HEK293 (cell line): ENCODE results near the gene ADPRH.

Experiments
- CTCF ChIA-PET: fragments of 350-600 bp; formaldehyde crosslinking; extraction: SDS; loops from one replicate; lab custom pipeline; 2021; ENCODE audit warnings: antibody characterized with exemption; lab: Yijun Ruan, JAX
- POLR2A ChIA-PET: fragments of 300-600 bp; formaldehyde crosslinking; extraction: SDS; loops from one replicate; lab custom pipeline; 2020; ENCODE audit warnings: antibody characterized with exemption, inconsistent platforms; lab: Yijun Ruan, JAX
- H3K27ac ChIP-seq: fragments of 200-500 bp; sonication (Bioruptor generic); 2 replicates; pipeline ENCODE4 v1.5.1; 2014; ENCODE audit warnings: low read depth, low read length, control low read depth, inconsistent platforms; ENCODE audit errors: extremely low read depth
- H3K36me3 ChIP-seq, 2 experiments: fragments of 200-500 bp in 1 of 2; sonication (Bioruptor generic) in 1 of 2; 1 replicate in 1 of 2; 2 replicates in 1 of 2; pipeline ENCODE4 v1.5.1; 2014 to 2017; ENCODE audit warnings: inconsistent platforms in 2 of 2, low read length in 2 of 2; ENCODE audit not compliant: control insufficient read depth in 2 of 2, insufficient read depth in 1 of 2
- H3K4me1 ChIP-seq: fragments of 200-500 bp; sonication (Bioruptor generic); 2 replicates; pipeline ENCODE4 v1.5.1; 2014; ENCODE audit warnings: mild to moderate bottlenecking, low read length, inconsistent platforms; ENCODE audit not compliant: control insufficient read depth, insufficient read depth
- H3K4me3 ChIP-seq: 2 replicates; pipeline ENCODE4 v1.5.1; 2011; ENCODE audit warnings: low read depth, mild to moderate bottlenecking, control low read depth, low read length, moderate library complexity
- H3K9me3 ChIP-seq: fragments of 200-500 bp; sonication (Bioruptor generic); 2 replicates; pipeline ENCODE4 v1.5.1; 2014; ENCODE audit warnings: low read depth, low read length, inconsistent platforms; ENCODE audit not compliant: control insufficient read depth, insufficient read depth
- KLF10 ChIP-seq: fragments of 450-650 bp; IDR thresholded peaks from 2 replicates; pipeline ENCODE4 v1.5.1; 2018; ENCODE audit warnings: missing biosample characterization, mild to moderate bottlenecking, missing genetic modification characterization
- KLF17 ChIP-seq: fragments of 450-650 bp; formaldehyde crosslinking; IDR thresholded peaks from 2 replicates; pipeline ENCODE4 v1.5.1; 2016; ENCODE audit warnings: missing biosample characterization, missing genetic modification characterization
- MYNN ChIP-seq: fragments of 450-650 bp; formaldehyde crosslinking; IDR thresholded peaks from 2 replicates; pipeline ENCODE4 v1.5.1; 2016; ENCODE audit warnings: missing biosample characterization, missing genetic modification characterization, borderline replicate concordance
- OVOL3 ChIP-seq: fragments of 450-650 bp; formaldehyde crosslinking; IDR thresholded peaks from 2 replicates; pipeline ENCODE4 v1.5.1; 2016; ENCODE audit warnings: missing biosample characterization, missing genetic modification characterization
- PATZ1 ChIP-seq: fragments of 450-650 bp; formaldehyde crosslinking; IDR thresholded peaks from 2 replicates; pipeline ENCODE4 v1.5.1; 2016; ENCODE audit warnings: missing biosample characterization, missing genetic modification characterization
- REPIN1 ChIP-seq: fragments of 450-650 bp; formaldehyde crosslinking; IDR thresholded peaks from 2 replicates; pipeline ENCODE4 v1.5.1; 2017; ENCODE audit warnings: missing biosample characterization, missing genetic modification characterization, low read depth
- SP2 ChIP-seq: fragments of 450-650 bp; formaldehyde crosslinking; IDR thresholded peaks from 2 replicates; pipeline ENCODE4 v1.5.1; 2016; ENCODE audit warnings: missing biosample characterization, missing genetic modification characterization
- TCF7L2 ChIP-seq: IDR thresholded peaks from 2 replicates; pipeline ENCODE4 v1.6.1; 2011; ENCODE audit warnings: low read depth, mild to moderate bottlenecking, inconsistent platforms, low read length, moderate library complexity, borderline replicate concordance
- YY1 ChIP-seq: fragments of 450-650 bp; formaldehyde crosslinking; IDR thresholded peaks from 2 replicates; pipeline ENCODE4 v1.5.1; 2018; ENCODE audit warnings: missing biosample characterization, missing genetic modification characterization
- ZBTB1 ChIP-seq: fragments of 450-650 bp; formaldehyde crosslinking; IDR thresholded peaks from 2 replicates; pipeline ENCODE4 v1.5.1; 2016; ENCODE audit warnings: missing biosample characterization, missing genetic modification characterization
- ZBTB49 ChIP-seq: fragments of 450-650 bp; formaldehyde crosslinking; IDR thresholded peaks from 2 replicates; pipeline ENCODE4 v1.5.1; 2016; ENCODE audit warnings: missing biosample characterization, missing genetic modification characterization, low read depth
- ZBTB7A ChIP-seq: fragments of 450-650 bp; formaldehyde crosslinking; IDR thresholded peaks from 2 replicates; pipeline ENCODE4 v1.5.1; 2016; ENCODE audit warnings: low read depth, missing biosample characterization, missing genetic modification characterization
- ZNF146 ChIP-seq: fragments of 450-650 bp; formaldehyde crosslinking; IDR thresholded peaks from 2 replicates; pipeline ENCODE4 v1.5.1; 2016; ENCODE audit warnings: missing biosample characterization, missing genetic modification characterization
- ZNF175 ChIP-seq: fragments of 450-650 bp; formaldehyde crosslinking; IDR thresholded peaks from 2 replicates; pipeline ENCODE4 v1.5.1; 2016; ENCODE audit warnings: missing biosample characterization, missing genetic modification characterization
- ZNF223 ChIP-seq: fragments of 450-650 bp; formaldehyde crosslinking; IDR thresholded peaks from 2 replicates; pipeline ENCODE4 v1.5.1; 2016; ENCODE audit warnings: missing biosample characterization, missing genetic modification characterization
- ZNF341 ChIP-seq: fragments of 450-650 bp; formaldehyde crosslinking; IDR thresholded peaks from 2 replicates; pipeline ENCODE4; 2016; ENCODE audit warnings: low read depth, missing biosample characterization, missing genetic modification characterization
- ZNF426 ChIP-seq: fragments of 450-650 bp; formaldehyde crosslinking; IDR thresholded peaks from 2 replicates; pipeline ENCODE4 v1.5.1; 2017; ENCODE audit warnings: missing biosample characterization, missing genetic modification characterization, mild to moderate bottlenecking, inconsistent platforms, moderate library complexity
- ZNF580 ChIP-seq: fragments of 450-650 bp; formaldehyde crosslinking; IDR thresholded peaks from 2 replicates; pipeline ENCODE4 v1.5.1; 2016; ENCODE audit warnings: missing biosample characterization, missing genetic modification characterization
- ZNF624 ChIP-seq: fragments of 450-650 bp; formaldehyde crosslinking; IDR thresholded peaks from 2 replicates; pipeline ENCODE4 v1.5.1; 2017; ENCODE audit warnings: missing biosample characterization, missing genetic modification characterization
- ZNF626 ChIP-seq: fragments of 450-650 bp; sonication (Bioruptor Pico); formaldehyde crosslinking; IDR thresholded peaks from 2 replicates; pipeline ENCODE4 v1.5.1; 2018; ENCODE audit warnings: missing biosample characterization, missing genetic modification characterization, inconsistent platforms
- ZNF664 ChIP-seq: fragments of 450-650 bp; formaldehyde crosslinking; IDR thresholded peaks from 2 replicates; pipeline ENCODE4 v1.5.1; 2016; ENCODE audit warnings: missing biosample characterization, missing genetic modification characterization
- ZNF677 ChIP-seq: fragments of 450-650 bp; IDR thresholded peaks from 2 replicates; pipeline ENCODE4 v1.5.0; 2018; ENCODE audit warnings: missing biosample characterization, mild to moderate bottlenecking, missing genetic modification characterization, moderate library complexity
- ZSCAN16 ChIP-seq: fragments of 450-650 bp; formaldehyde crosslinking; IDR thresholded peaks from 2 replicates; pipeline ENCODE4 v1.5.1; 2016; ENCODE audit warnings: missing biosample characterization, missing genetic modification characterization
- TF ChIP-seq, protein P1 (sequence below): fragments of 450-650 bp; formaldehyde crosslinking; IDR thresholded peaks from 2 replicates; pipeline ENCODE4 v1.5.1; 2016; ENCODE audit warnings: missing biosample characterization, missing genetic modification characterization

ADPRH gene

DNA sequence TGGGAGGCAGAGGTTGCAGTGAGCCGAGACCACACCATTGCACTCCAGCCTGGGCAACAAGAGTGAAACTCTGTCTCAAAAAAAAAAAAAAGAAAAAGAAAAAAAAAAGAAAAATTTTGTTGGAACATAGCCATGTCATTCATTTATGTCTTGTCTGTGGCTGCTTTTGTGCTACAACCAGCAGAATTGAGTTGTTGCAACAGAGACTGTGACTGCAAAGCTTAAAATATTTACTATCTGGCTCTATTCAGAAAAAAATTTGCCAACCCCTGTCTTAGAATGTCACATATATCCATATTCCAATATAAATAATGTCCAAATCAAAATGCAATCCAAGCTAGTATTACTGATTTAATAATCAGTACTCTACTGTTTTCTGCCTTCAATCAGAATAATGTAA lies 45.0 kb upstream of the ADPRH start (continued):
- TF ChIP-seq ZNF341 (no peak), MYNN (no peak), ZNF664 (no peak), KLF10 (tag by site-specific recombination) (no peak), ZNF624 (no peak), ZNF580 (tag by site-specific recombination) (no peak), REPIN1 (tag by site-specific recombination) (no peak), ZSCAN16 (no peak), TCF7L2 (no peak), ZNF426 (no peak), KLF17 (no peak)

DNA sequence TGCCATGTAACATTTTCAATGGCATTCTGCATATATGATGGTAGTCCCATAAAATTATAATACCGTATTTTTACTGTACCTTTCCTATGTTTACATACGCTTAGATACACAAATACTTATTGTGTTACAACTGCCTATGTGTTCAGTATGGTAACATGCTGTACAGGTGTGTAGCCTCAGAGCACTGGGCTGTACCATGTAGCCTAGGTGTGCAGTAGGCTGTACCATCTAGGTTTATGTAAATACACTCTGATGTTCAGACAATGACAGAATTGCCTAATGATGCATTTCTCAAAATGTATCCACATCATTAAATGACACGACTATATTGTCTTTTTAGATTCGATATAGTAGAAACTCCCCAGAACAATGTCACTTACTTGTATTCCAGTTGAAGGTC lies 42.5 kb upstream of the ADPRH start:
- POLR2A ChIA-PET = no interaction called here

DNA sequence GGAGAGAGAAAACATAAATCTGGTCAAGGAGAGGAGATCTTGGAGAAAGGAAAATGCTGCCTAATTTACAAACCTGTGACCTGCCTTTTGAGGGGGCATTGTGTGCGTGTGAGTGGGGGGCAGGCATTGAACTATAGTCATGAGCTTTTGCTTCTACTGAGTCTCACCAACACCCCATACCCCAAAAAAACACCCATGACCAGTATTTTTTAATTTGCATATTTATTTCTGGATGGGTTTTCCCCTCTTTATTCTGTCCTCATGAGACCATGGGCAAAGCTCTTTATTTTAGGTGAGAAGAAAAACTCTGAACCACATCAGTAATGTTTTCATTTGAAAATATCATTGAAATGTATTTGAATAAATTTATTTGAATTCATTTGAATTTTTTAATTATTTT lies 40.5 kb upstream of the ADPRH start:
- TF ChIP-seq ZBTB7A (tag by site-specific recombination) (no peak), PATZ1 (no peak)
- POLR2A ChIA-PET = no interaction called here

More for the DNA sequence above, 42.5 kb upstream of the ADPRH start:
- Histone ChIP-seq H3K36me3 (no peaks in the 10 kb centered on the region), H3K9me3 (no peaks in the 10 kb centered on the region), H3K27ac (no peak overlapping the region), H3K4me3 (no peak overlapping the region), H3K4me1 (no peaks in the 10 kb centered on the region)
- CTCF ChIA-PET = no interaction called here
- TF ChIP-seq, protein P1, sequence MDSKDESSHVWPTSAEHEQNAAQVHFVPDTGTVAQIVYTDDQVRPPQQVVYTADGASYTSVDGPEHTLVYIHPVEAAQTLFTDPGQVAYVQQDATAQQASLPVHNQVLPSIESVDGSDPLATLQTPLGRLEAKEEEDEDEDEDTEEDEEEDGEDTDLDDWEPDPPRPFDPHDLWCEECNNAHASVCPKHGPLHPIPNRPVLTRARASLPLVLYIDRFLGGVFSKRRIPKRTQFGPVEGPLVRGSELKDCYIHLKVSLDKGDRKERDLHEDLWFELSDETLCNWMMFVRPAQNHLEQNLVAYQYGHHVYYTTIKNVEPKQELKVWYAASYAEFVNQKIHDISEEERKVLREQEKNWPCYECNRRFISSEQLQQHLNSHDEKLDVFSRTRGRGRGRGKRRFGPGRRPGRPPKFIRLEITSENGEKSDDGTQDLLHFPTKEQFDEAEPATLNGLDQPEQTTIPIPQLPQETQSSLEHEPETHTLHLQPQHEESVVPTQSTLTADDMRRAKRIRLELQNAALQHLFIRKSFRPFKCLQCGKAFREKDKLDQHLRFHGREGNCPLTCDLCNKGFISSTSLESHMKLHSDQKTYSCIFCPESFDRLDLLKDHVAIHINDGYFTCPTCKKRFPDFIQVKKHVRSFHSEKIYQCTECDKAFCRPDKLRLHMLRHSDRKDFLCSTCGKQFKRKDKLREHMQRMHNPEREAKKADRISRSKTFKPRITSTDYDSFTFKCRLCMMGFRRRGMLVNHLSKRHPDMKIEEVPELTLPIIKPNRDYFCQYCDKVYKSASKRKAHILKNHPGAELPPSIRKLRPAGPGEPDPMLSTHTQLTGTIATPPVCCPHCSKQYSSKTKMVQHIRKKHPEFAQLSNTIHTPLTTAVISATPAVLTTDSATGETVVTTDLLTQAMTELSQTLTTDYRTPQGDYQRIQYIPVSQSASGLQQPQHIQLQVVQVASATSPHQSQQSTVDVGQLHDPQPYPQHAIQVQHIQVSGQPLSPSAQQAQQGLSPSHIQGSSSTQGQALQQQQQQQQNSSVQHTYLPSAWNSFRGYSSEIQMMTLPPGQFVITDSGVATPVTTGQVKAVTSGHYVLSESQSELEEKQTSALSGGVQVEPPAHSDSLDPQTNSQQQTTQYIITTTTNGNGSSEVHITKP = peak; percentile 67
- no peak for TF ChIP-seq YY1 (tag by site-specific recombination)

DNA sequence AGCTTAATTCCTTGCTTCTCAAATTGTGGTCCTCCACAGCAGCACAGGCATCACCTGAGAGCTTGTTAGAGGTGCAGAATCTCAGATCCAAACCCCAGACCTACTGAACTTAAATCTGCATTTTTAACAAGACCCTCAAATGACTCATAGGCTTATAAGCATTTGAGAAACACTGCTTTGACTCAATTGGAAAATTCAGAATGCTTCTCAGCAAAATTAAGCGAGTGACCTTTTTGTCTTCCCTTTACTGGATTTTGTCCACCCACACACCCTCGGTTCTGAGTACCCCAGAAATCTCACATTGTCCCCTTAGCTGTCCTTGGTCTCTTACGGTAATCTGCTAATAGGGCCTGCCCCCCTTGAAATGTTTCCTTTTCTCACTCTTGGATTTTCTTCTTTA lies 37.7 kb upstream of the ADPRH start:
- CTCF ChIA-PET = interaction anchor here (1.1 kb wide), 1 partner anchor 12 kb away, joined by 4 read pairs; no protein-coding TSS in a partner anchor
- H3K36me3 ChIP-seq = no peaks in the 10 kb centered on the region
- H3K9me3 ChIP-seq = no peaks in the 10 kb centered on the region
- no peak overlapping the region for H3K27ac ChIP-seq
- no peaks in the 10 kb centered on the region for H3K4me1 ChIP-seq
- H3K4me3 ChIP-seq = no peak overlapping the region
- POLR2A ChIA-PET = no interaction called here
- TF ChIP-seq ZNF223 (tag by site-specific recombination) = no peak
- TF ChIP-seq OVOL3 (tag by site-specific recombination) = no peak
- no peak for TF ChIP-seq ZNF677 (tag by site-specific recombination)
- TF ChIP-seq ZNF175 = no peak
- TF ChIP-seq ZBTB7A (tag by site-specific recombination) = no peak
- TF ChIP-seq ZNF626 = no peak
- no peak for TF ChIP-seq ZNF146 (tag by site-specific recombination)
- TF ChIP-seq SP2 = no peak
- no peak for TF ChIP-seq ZBTB49
- TF ChIP-seq ZBTB1 (tag by site-specific recombination) = no peak

More for the DNA sequence above, 40.5 kb upstream of the ADPRH start:
- no peaks in the 10 kb centered on the region for H3K36me3 ChIP-seq
- H3K4me1 ChIP-seq = no peaks in the 10 kb centered on the region
- no peak overlapping the region for H3K27ac ChIP-seq
- no peak overlapping the region for H3K4me3 ChIP-seq
- CTCF ChIA-PET = interaction anchor here (0.6 kb wide), 1 partner anchor 94 kb away, joined by 3 read pairs; no protein-coding TSS in a partner anchor
- H3K9me3 ChIP-seq = no peaks in the 10 kb centered on the region
